A673 (cell line): ENCODE measurements around the gene ELL. TPM values are rescaled to one million over a fixed set of nuclear protein-coding genes. Genes with fewer than 3 reads are reported as not detected.

Experiments
- BruUV-seq: library from RNA; stranded (reverse); fragments of 400-500 nt; replicated peaks from 2 replicates; lab custom pipeline; 2021; lab: Mats Ljungman, UMichigan
- CTCF ChIA-PET: fragments of 300-600 bp; sonication (Branson Sonifier 250); formaldehyde crosslinking; loops from one replicate; lab custom pipeline; 2022; ENCODE audit warnings: antibody characterized with exemption; lab: Charles Lee
- POLR2A ChIA-PET: fragments of 300-600 bp; sonication (Branson Sonifier 250); formaldehyde crosslinking; loops from one replicate; lab custom pipeline; 2022; ENCODE audit warnings: antibody characterized with exemption; ENCODE audit not compliant: low non-redundant PET; lab: Charles Lee
- DNase-seq: peaks from one replicate; pipeline ENCODE4 v3.0.0-alpha.2; 2015; ENCODE audit warnings: low spot score
- H3K27ac ChIP-seq: fragments of 200-600 bp; sonication (generic); 2 replicates; pipeline ENCODE4 v1.5.1; 2016; ENCODE audit warnings: mixed run types, low read depth, mild to moderate bottlenecking, mixed read lengths, antibody characterized with exemption, low read length; ENCODE audit not compliant: poor library complexity, severe bottlenecking
- H3K27me3 ChIP-seq: fragments of 200-600 bp; sonication (generic); replicated peaks from 2 replicates; pipeline ENCODE4 v1.6.1; 2017; ENCODE audit warnings: mixed run types, low read depth, mild to moderate bottlenecking, mixed read lengths, antibody characterized with exemption, low read length; ENCODE audit not compliant: insufficient read depth, poor library complexity
- H3K36me3 ChIP-seq: fragments of 200-600 bp; sonication (generic); 2 replicates; pipeline ENCODE4 v1.6.1; 2016; ENCODE audit warnings: mixed run types, mild to moderate bottlenecking, mixed read lengths, antibody characterized with exemption, low read length; ENCODE audit not compliant: insufficient read depth, poor library complexity, severe bottlenecking
- H3K4me1 ChIP-seq: fragments of 200-600 bp; sonication (generic); 2 replicates; pipeline ENCODE4 v1.6.1; 2017; ENCODE audit warnings: mixed run types, mild to moderate bottlenecking, mixed read lengths, antibody characterized with exemption, low read length; ENCODE audit not compliant: insufficient read depth, poor library complexity, severe bottlenecking
- H3K4me3 ChIP-seq: fragments of 200-600 bp; sonication (generic); 2 replicates; pipeline ENCODE4 v1.5.1; 2016; ENCODE audit warnings: low read depth, mixed run types, mild to moderate bottlenecking, mixed read lengths, low read length; ENCODE audit not compliant: poor library complexity, severe bottlenecking
- H3K9me3 ChIP-seq: fragments of 200-600 bp; sonication (generic); 2 replicates; pipeline ENCODE4 v1.6.1; 2016; ENCODE audit warnings: mixed run types, low read depth, mild to moderate bottlenecking, mixed read lengths, antibody characterized with exemption, low read length; ENCODE audit not compliant: poor library complexity, severe bottlenecking
- CTCF ChIP-seq: fragments of 300-800, 200-600 bp; sonication (generic); conservative IDR thresholded peaks from 2 replicates; pipeline ENCODE4 v1.5.1; 2017; ENCODE audit warnings: low read depth, mild to moderate bottlenecking, antibody characterized with exemption, low read length, moderate library complexity, mixed read lengths
- EZH2 ChIP-seq: fragments of 200-600 bp; sonication (generic); IDR thresholded peaks from 2 replicates; pipeline ENCODE4 v1.6.1; 2017; ENCODE audit warnings: borderline replicate concordance, low read depth, mild to moderate bottlenecking, mixed read lengths, antibody characterized with exemption, low read length; ENCODE audit not compliant: poor library complexity, severe bottlenecking
- intact Hi-C: fragments of 100-400 bp; cut with micrococcal nuclease; formaldehyde crosslinking; loops from one replicate; pipeline ENCODE4 v1.10.0; 2022; ENCODE audit not compliant: unreplicated experiment
- total RNA-seq: library from RNA; stranded (reverse); gene quantifications from 2 replicates; pipeline ENCODE4 v1.2.3, GENCODE V29; 2021

Gene ELL
- total RNA-seq, 1 experiment from 2014 or later, result 16.4 TPM

- Histone ChIP-seq H3K27ac (no peak overlapping the region), H3K9me3 (no peaks in the 10 kb centered on the region), H3K36me3 (no peaks in the 10 kb centered on the region), H3K27me3 (no peaks in the 10 kb centered on the region), H3K4me1 (peaks cover 20% of the 10 kb centered on the region), H3K4me3 (no peak overlapping the region)
- ChIA-PET POLR2A (interaction anchor here (0.6 kb wide), 1 partner anchor 63 kb away, joined by 16 read pairs; no protein-coding TSS in a partner anchor), CTCF (interaction anchor here (0.6 kb wide), 1 partner anchor 51 kb away, joined by 8 read pairs; no protein-coding TSS in a partner anchor)
- intact Hi-C loops, result no loop called here
- no TSS peak for BruUV-seq
- DNase-seq, result no peak
- no peak for TF ChIP-seq CTCF
- no peak for TF ChIP-seq EZH2
These were observed 28.2 kb downstream of the ELL start for GRCh38 chr19:18493440-18494266.

- POLR2A ChIA-PET, result no interaction called here
- H3K27ac ChIP-seq, result no peak overlapping the region
These were observed 29.6 kb downstream of the ELL start for GRCh38 chr19:18491995-18492953.

More at GRCh38 chr19:18491995-18492953, 29.6 kb downstream of the ELL start:
- BruUV-seq, result no TSS peak
- DNase-seq, result no peak
- Histone ChIP-seq H3K27me3 (no peaks in the 10 kb centered on the region), H3K4me1 (peaks cover 20% of the 10 kb centered on the region), H3K9me3 (no peaks in the 10 kb centered on the region), H3K36me3 (no peaks in the 10 kb centered on the region), H3K4me3 (no peak overlapping the region)
- no peak for TF ChIP-seq CTCF
- TF ChIP-seq EZH2, result no peak
- CTCF ChIA-PET, result no interaction called here
- intact Hi-C loops, result no loop called here
